IMR-90 (cell line): Measurements from ENCODE around the gene NUCB1. TPM values are rescaled to one million over a fixed set of nuclear protein-coding genes. Genes with fewer than 3 reads are reported as not detected.

Experiments used
- ATAC-seq: fragments of 200-7000 bp; cut with Tn5 transposase; 2 replicates; pipeline ENCODE4 v1.9.1; 2020; ENCODE audit warnings: low read depth, mild to moderate bottlenecking, moderate library complexity
- BruUV-seq: library from RNA; stranded (reverse); fragments of 400-500 nt; replicated peaks from 2 replicates; lab custom pipeline; 2021; lab: Mats Ljungman, UMichigan
- CTCF ChIA-PET: fragments of 300-600 bp; formaldehyde crosslinking; extraction: SDS; loops from one replicate; lab custom pipeline; 2021; ENCODE audit warnings: antibody characterized with exemption; lab: Yijun Ruan, JAX
- POLR2A ChIA-PET: fragments of 300-600 bp; sonication (Branson Sonifier 250); formaldehyde crosslinking; loops from one replicate; lab custom pipeline; 2022; ENCODE audit warnings: antibody characterized with exemption; ENCODE audit not compliant: unreplicated experiment; lab: Charles Lee
- DNase-seq: peaks from one replicate; pipeline ENCODE4 v3.0.0; 2013
- H2AFZ ChIP-seq: replicated peaks from 2 replicates; pipeline ENCODE3; 2013; ENCODE audit warnings: low read length, mild to moderate bottlenecking; ENCODE audit not compliant: poor library complexity
- H2AK5ac ChIP-seq: 2 replicates; pipeline ENCODE4 v1.6.1; 2013; ENCODE audit warnings: low read depth, low read length, inconsistent platforms
- H2AK9ac ChIP-seq: replicated peaks from 2 replicates; pipeline ENCODE3; 2013; ENCODE audit warnings: mild to moderate bottlenecking, low read depth, low read length, moderate library complexity; ENCODE audit not compliant: poor library complexity
- H2BK120ac ChIP-seq: 2 replicates; pipeline ENCODE4 v1.6.1; 2013; ENCODE audit warnings: low read depth, low read length, inconsistent platforms
- H2BK15ac ChIP-seq: 3 replicates; pipeline ENCODE4 v1.6.1; 2013; ENCODE audit warnings: low read depth, low read length, inconsistent platforms
- H2BK20ac ChIP-seq: 2 replicates; pipeline ENCODE4 v1.6.1; 2013; ENCODE audit warnings: low read depth, mild to moderate bottlenecking, inconsistent platforms, low read length, moderate library complexity
- H2BK5ac ChIP-seq: 2 replicates; pipeline ENCODE4 v1.6.1; 2013; ENCODE audit warnings: mild to moderate bottlenecking, low read depth, low read length, inconsistent platforms; ENCODE audit not compliant: poor library complexity, severe bottlenecking
- H3K14ac ChIP-seq: replicated peaks from 2 replicates; pipeline ENCODE4 v1.6.1; 2013; ENCODE audit warnings: low read depth, low read length, inconsistent platforms
- H3K18ac ChIP-seq: 2 replicates; pipeline ENCODE4 v1.6.1; 2013; ENCODE audit warnings: low read depth, low read length, control low read depth
- H3K23ac ChIP-seq: 2 replicates; pipeline ENCODE4 v1.6.1; 2013; ENCODE audit warnings: low read depth, low read length, inconsistent platforms
- H3K27ac ChIP-seq: 2 replicates; pipeline ENCODE4 v1.5.1; 2013; ENCODE audit warnings: mild to moderate bottlenecking, control low read depth, low read length; ENCODE audit not compliant: insufficient read depth
- H3K27me3 ChIP-seq: 2 replicates; pipeline ENCODE4 v1.6.1; 2013; ENCODE audit warnings: low read length; ENCODE audit not compliant: control insufficient read depth, insufficient read depth
- H3K36me3 ChIP-seq: 2 replicates; pipeline ENCODE4 v1.6.1; 2013; ENCODE audit warnings: low read length, mixed read lengths; ENCODE audit not compliant: control insufficient read depth, insufficient read depth
- H3K4ac ChIP-seq: 2 replicates; pipeline ENCODE4 v1.6.1; 2013; ENCODE audit warnings: low read depth, low read length, inconsistent platforms
- H3K4me1 ChIP-seq: 2 replicates; pipeline ENCODE4 v1.6.1; 2013; ENCODE audit warnings: low read length, mixed read lengths; ENCODE audit not compliant: control insufficient read depth, insufficient read depth
- H3K4me2 ChIP-seq: 2 replicates; pipeline ENCODE4 v1.6.1; 2013; ENCODE audit warnings: low read depth, mild to moderate bottlenecking, control low read depth, low read length, moderate library complexity
- H3K4me3 ChIP-seq: 2 replicates; pipeline ENCODE4 v1.5.1; 2013; ENCODE audit warnings: low read depth, mild to moderate bottlenecking, control low read depth, low read length, moderate library complexity; ENCODE audit not compliant: insufficient read depth
- H3K56ac ChIP-seq: 2 replicates; pipeline ENCODE4 v1.6.1; 2013; ENCODE audit warnings: low read length, inconsistent platforms; ENCODE audit not compliant: insufficient read depth; ENCODE audit errors: extremely low read depth
- H3K79me1 ChIP-seq, 2 experiments: 2 replicates each; pipeline ENCODE4 v1.6.1; 2013; ENCODE audit warnings: low read length in 2 of 2, inconsistent platforms in 1 of 2, low read depth in 1 of 2
- H3K9ac ChIP-seq: 2 replicates; pipeline ENCODE4 v1.6.1; 2013; ENCODE audit warnings: low read depth, low read length, control low read depth
- H3K9me1 ChIP-seq: 2 replicates; pipeline ENCODE4 v1.6.1; 2013; ENCODE audit warnings: low read length, inconsistent platforms; ENCODE audit not compliant: insufficient read depth
- H3K9me3 ChIP-seq: 2 replicates; pipeline ENCODE4 v1.6.1; 2013; ENCODE audit warnings: low read length; ENCODE audit not compliant: control insufficient read depth, insufficient read depth
- H4K20me1 ChIP-seq: 2 replicates; pipeline ENCODE4 v1.6.1; 2013; ENCODE audit warnings: low read length, inconsistent platforms; ENCODE audit not compliant: insufficient read depth
- H4K5ac ChIP-seq: 2 replicates; pipeline ENCODE4 v1.6.1; 2013; ENCODE audit warnings: mild to moderate bottlenecking, low read depth, low read length, control low read depth
- H4K8ac ChIP-seq, 2 experiments: 2 replicates each; pipeline ENCODE4 v1.6.1; 2013; ENCODE audit warnings: low read depth in 2 of 2, low read length in 2 of 2, control low read depth in 1 of 2, inconsistent platforms in 1 of 2
- H4K91ac ChIP-seq: 2 replicates; pipeline ENCODE4 v1.6.1; 2013; ENCODE audit warnings: low read depth, low read length, inconsistent platforms; ENCODE audit not compliant: insufficient read depth
- CEBPB ChIP-seq: IDR thresholded peaks from 2 replicates; pipeline ENCODE4 v1.6.1; 2012; ENCODE audit warnings: low read depth, low read length, improper control_type of control experiment
- MAFK ChIP-seq: IDR thresholded peaks from 2 replicates; pipeline ENCODE4 v1.6.1; 2012; ENCODE audit warnings: low read depth, low read length, improper control_type of control experiment
- MAZ ChIP-seq: IDR thresholded peaks from 2 replicates; pipeline ENCODE4 v1.6.1; 2012; ENCODE audit warnings: low read depth, mild to moderate bottlenecking, low read length, improper control_type of control experiment, moderate library complexity, borderline replicate concordance
- MXI1 ChIP-seq: IDR thresholded peaks from 2 replicates; pipeline ENCODE4 v1.6.1; 2012; ENCODE audit warnings: low read depth, mild to moderate bottlenecking, low read length, moderate library complexity, borderline replicate concordance
- POLR2A ChIP-seq: IDR thresholded peaks from 2 replicates; pipeline ENCODE4 v1.6.1; 2012; ENCODE audit warnings: mild to moderate bottlenecking, low read depth, low read length
- RAD21 ChIP-seq: IDR thresholded peaks from 2 replicates; pipeline ENCODE4 v1.6.1; 2012; ENCODE audit warnings: low read length, improper control_type of control experiment
- RFX5 ChIP-seq: IDR thresholded peaks from 2 replicates; pipeline ENCODE4 v1.8.0; 2012; ENCODE audit warnings: low read depth, mild to moderate bottlenecking, low read length, moderate library complexity
- USF2 ChIP-seq: fragments of 150-350 bp; IDR thresholded peaks from 2 replicates; pipeline ENCODE4 v1.6.1; 2017; ENCODE audit warnings: mild to moderate bottlenecking, antibody characterized with exemption, low read length, low read depth
- WGBS, 2 experiments: methylation state at CpG; one replicate each; pipeline versions ENCODE4 v1.1.5 to v1.1.7; 2013; ENCODE audit warnings: missing lambda C conversion rate in 2 of 2; ENCODE audit not compliant: insufficient read length in 1 of 2; ENCODE audit errors: extremely low coverage in 2 of 2; 5-methylcytosine and 5-hydroxymethylcytosine counted together
- dilution Hi-C: fragments of 300-500 bp; cut with HindIII; formaldehyde crosslinking; loops from one replicate; pipeline ENCODE4 v1.14.3; 2018; ENCODE audit warnings: low sequenced_read_pairs; ENCODE audit not compliant: unreplicated experiment
- in situ Hi-C: fragments of 300-500 bp; cut with MboI; formaldehyde crosslinking; loops from 3 replicates; pipeline ENCODE4 v1.14.3; 2019; ENCODE audit warnings: low sequenced_read_pairs, inconsistent platforms, mixed read lengths
- intact Hi-C: fragments of 100-400 bp; cut with micrococcal nuclease; formaldehyde crosslinking; loops from 2 replicates; pipeline ENCODE4 v1.10.0; 2022
- polyA plus RNA-seq, 3 experiments: library from polyadenylated mRNA; depleted of rRNA; stranded (reverse); fragments of >200 nt; gene quantifications; 2 replicates each; pipeline ENCODE4 v1.2.3, GENCODE V29; 2012; ENCODE audit warnings: low replicate concordance in 1 of 3
- total RNA-seq: library from RNA; depleted of rRNA; stranded (reverse); fragments of >200 nt; gene quantifications from 2 replicates; pipeline ENCODE4 v1.2.3, GENCODE V29; 2012
- TF ChIP-seq, protein P1 (sequence below): conservative IDR thresholded peaks from 2 replicates; pipeline ENCODE4 v1.5.1; 2012; ENCODE audit warnings: mild to moderate bottlenecking, low read depth, low read length, improper control_type of control experiment

The NUCB1 gene
- total and polyA plus RNA-seq, 2 of the 4 experiments (the other 2 are of a cell fraction): 37.3 to 253 TPM

- no peak for TF ChIP-seq MAFK
These were observed 65.1 kb downstream of the NUCB1 start, which contains the start of gene FTL (continued) for GRCh38 chr19:48965040-48965805.

DNA sequence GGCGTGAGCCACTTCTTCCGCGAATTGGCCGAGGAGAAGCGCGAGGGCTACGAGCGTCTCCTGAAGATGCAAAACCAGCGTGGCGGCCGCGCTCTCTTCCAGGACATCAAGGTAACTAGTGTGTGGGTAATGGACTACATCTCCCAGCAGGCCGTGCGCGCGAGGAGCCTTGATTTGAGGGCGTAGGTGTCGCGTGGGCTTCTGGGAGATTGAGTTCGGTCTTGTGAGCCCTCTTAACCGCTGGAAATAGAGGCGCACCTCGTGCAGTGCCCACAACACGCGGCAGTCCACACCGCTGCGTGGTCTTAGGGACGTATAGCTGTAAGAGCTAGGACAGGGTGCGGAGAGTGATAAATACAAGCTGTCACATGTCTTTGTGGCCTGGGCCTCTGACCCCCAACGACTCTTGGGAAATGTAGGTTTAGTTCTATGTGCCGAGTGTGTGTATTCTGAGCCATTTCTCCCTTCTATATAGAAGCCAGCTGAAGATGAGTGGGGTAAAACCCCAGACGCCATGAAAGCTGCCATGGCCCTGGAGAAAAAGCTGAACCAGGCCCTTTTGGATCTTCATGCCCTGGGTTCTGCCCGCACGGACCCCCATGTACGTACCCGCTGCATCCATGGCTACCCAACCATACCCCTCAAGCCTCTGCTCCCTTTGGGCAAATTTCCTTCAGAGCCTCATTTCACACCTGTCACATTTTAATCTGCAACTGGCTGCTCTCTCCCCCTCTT is 65.9 kb downstream of the NUCB1 start:
- peak; percentile 76 for DNase-seq
- H2BK120ac ChIP-seq: no peak overlapping the region
- CTCF ChIA-PET: interaction anchor here (1.3 kb wide), 1 partner anchor 27 kb away, joined by 3 read pairs; the partner anchor contains the start of genes GYS1 and RUVBL2
- H3K4me3 ChIP-seq: peak overlapping the region; percentile 78
- H3K56ac ChIP-seq: peak overlapping the region; percentile 45
- H3K27me3 ChIP-seq: no peaks in the 10 kb centered on the region
- H3K9ac ChIP-seq: peak overlapping the region; percentile 84
- peak overlapping the region; percentile 40 for H3K23ac ChIP-seq
- 1% methylated on average over 16 of the region's 36 CpGs; no CpG with 5 or more reads in 1 of the 2 experiments for WGBS, 2 experiments
- H4K5ac ChIP-seq: no peak overlapping the region
- POLR2A ChIA-PET: interaction anchor here (0.6 kb wide), 1 partner anchor 20 kb away, joined by 4 read pairs; no protein-coding TSS in a partner anchor
- H3K36me3 ChIP-seq: peaks cover 32% of the 10 kb centered on the region
- TF ChIP-seq CEBPB (no peak), USF2 (0 out of 2 replicates have a peak, but pooled peaks have one; percentile 30), MXI1 (peak; percentile 66; the same call in 1 of the 2 replicates), POLR2A (0 out of 2 replicates have a peak, but pooled peaks have one; percentile 7), RFX5 (no peak), RAD21 (no peak), MAFK (no peak), MAZ (no peak)
- TF ChIP-seq, protein P1, sequence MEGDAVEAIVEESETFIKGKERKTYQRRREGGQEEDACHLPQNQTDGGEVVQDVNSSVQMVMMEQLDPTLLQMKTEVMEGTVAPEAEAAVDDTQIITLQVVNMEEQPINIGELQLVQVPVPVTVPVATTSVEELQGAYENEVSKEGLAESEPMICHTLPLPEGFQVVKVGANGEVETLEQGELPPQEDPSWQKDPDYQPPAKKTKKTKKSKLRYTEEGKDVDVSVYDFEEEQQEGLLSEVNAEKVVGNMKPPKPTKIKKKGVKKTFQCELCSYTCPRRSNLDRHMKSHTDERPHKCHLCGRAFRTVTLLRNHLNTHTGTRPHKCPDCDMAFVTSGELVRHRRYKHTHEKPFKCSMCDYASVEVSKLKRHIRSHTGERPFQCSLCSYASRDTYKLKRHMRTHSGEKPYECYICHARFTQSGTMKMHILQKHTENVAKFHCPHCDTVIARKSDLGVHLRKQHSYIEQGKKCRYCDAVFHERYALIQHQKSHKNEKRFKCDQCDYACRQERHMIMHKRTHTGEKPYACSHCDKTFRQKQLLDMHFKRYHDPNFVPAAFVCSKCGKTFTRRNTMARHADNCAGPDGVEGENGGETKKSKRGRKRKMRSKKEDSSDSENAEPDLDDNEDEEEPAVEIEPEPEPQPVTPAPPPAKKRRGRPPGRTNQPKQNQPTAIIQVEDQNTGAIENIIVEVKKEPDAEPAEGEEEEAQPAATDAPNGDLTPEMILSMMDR: no peak
- H4K91ac ChIP-seq: peak overlapping the region; percentile 4; the same call in 1 of the 2 replicates
- in situ Hi-C loops (loop anchor here (10.0 kb wide), 1 partner anchor 321 kb away; the partner anchor contains the start of gene CA11), dilution Hi-C loops (no loop called here), intact Hi-C loops (loop anchor here (2.0 to 10.0 kb wide), 2 partner anchors 91 to 321 kb away; partner anchors contain the start of gene CA11)
- peaks cover 20% of the 10 kb centered on the region for H3K4me1 ChIP-seq
- no peak overlapping the region for H2BK15ac ChIP-seq
- H3K79me1 ChIP-seq: peaks cover 0 to 55% of the 10 kb centered on the region in 2 experiments; a peak in 3 of 4 replicates
- H3K9me3 ChIP-seq: no peaks in the 10 kb centered on the region
- peak; percentile 4 for ATAC-seq
- peak overlapping the region; percentile 26 for H2AFZ ChIP-seq
- H2AK9ac ChIP-seq: peak overlapping the region; percentile 92
- peak overlapping the region; percentile 77 for H3K27ac ChIP-seq
- BruUV-seq: TSS peak; percentile 97
- no peak overlapping the region for H4K8ac ChIP-seq
- peaks cover 11% of the 10 kb centered on the region for H3K9me1 ChIP-seq
- H3K18ac ChIP-seq: 0 out of 2 replicates have a peak overlapping the region, but pooled peaks have one; percentile 5
- peak overlapping the region; percentile 66 for H3K14ac ChIP-seq
- no peak overlapping the region for H2BK20ac ChIP-seq
- peak overlapping the region; percentile 91 for H3K4me2 ChIP-seq
- H3K4ac ChIP-seq: peak overlapping the region; percentile 42
- peak overlapping the region; percentile 59 for H2BK5ac ChIP-seq
- peak overlapping the region; percentile 38; the same call in 1 of the 2 replicates for H2AK5ac ChIP-seq
- peaks cover 45% of the 10 kb centered on the region for H4K20me1 ChIP-seq
